SK-N-MC (cell line): Measurements from ENCODE around the gene C15orf61.

Experiments used
- EZH2 ChIP-seq: fragments of 200-600 bp; sonication (generic); IDR thresholded peaks from one replicate; pipeline ENCODE4 v1.6.1; 2017; ENCODE audit warnings: antibody characterized with exemption
- FOXP2 ChIP-seq: optimal IDR thresholded peaks from 2 replicates; pipeline ENCODE3; 2011; ENCODE audit warnings: mild to moderate bottlenecking, moderate library complexity; ENCODE audit not compliant: insufficient read depth; ENCODE audit errors: extremely low read length, control extremely low read depth
- POLR2AphosphoS5 ChIP-seq: IDR thresholded peaks from 2 replicates; pipeline ENCODE4 v1.6.1; 2012; ENCODE audit warnings: mild to moderate bottlenecking, low read depth, low read length, borderline replicate concordance

DNA sequence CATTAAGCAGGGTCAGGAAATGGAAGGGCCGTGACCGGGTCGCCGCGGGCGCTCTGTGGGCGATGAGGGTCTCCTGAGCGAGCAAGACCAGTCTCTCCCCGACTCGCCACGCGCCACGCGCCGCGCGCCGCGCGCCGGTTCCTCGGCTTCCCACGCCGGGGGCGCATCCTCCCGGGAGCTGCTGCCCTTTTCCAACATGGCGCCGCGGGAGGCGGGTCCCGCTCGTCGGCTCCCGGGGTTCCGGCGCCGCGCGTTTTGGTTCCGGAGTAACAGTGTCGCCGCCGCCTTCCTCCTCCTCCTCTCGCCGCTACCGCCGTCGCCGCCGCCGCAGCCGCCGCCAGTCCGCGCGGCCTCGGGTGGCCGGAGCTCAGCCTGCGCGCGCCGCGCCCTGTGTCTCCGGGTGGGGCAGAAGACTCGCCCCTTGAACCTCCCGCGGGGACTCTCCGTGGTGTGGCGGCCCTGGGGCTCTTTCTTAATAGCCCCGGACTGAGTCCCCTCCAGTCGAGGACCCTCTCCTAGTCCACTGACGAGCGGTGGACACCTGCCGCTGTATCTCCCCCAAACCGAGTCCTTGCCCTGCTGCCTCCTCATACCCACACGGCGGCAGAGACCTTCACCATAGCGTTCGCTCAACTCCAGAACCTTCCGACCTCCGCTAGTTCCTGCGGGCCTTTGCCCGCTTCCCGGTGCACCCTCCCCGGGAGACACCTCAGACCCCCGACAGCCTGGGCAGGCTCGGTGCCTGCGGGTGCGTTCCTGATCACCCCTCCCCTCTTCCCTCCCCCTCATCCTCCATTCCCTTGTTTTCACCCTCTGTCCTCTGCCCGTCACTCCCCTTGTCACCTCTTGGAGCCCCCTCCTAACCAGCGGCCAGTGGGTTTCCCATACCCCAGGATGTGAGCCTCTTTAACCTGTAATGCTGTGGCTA is 21.8 kb downstream of the C15orf61 start, which contains the start of gene MAP2K5:
- TF ChIP-seq POLR2AphosphoS5 (peak; percentile 84), EZH2 (no peak), FOXP2 (no peak)
